ENCODE results near the gene STX16.

Gene STX16, protein sequence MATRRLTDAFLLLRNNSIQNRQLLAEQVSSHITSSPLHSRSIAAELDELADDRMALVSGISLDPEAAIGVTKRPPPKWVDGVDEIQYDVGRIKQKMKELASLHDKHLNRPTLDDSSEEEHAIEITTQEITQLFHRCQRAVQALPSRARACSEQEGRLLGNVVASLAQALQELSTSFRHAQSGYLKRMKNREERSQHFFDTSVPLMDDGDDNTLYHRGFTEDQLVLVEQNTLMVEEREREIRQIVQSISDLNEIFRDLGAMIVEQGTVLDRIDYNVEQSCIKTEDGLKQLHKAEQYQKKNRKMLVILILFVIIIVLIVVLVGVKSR

DNA sequence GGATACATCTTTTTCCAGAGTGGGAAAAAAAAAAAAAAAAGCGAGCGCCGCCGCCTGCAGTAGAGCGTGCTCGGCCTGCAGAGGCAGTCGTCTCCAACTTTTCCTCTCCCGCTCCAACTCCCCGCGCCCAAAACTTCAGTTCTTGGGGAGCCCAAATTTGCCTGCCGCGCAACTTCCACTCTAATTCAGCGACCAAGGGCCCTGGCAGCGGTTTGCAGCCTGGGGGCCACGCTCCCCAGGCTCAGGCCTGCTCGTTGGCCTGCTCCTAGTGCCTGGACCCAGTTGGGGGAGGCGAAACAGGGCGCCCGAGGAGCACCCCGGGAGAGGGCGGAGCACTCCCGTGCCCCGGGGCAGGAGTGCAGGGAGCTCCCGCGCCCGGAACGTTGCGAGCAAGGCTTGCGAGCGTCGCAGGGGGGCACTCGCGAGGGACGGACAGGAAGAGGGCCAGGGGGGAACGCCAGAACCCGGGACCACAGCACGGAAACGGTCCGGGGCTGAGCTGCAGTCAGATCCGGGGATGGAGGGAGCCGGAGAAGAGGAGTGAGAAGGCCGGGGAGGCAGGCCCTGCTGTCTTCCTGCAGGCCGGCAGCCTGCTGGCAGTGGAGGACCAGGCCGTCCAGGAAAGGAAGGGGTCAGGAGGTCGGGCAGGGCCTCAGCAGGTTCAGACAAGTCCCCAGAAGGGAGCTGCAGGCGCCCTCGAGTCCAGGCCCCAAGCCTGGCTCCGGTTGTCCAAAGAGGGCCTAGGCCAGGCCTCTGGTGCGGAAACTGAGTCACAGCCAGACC is at the start of gene STX16:
TSS of gene STX16 (plus strand) at position 508 of the 783 bp plus-strand sequence. CDS start 724 bp downstream, outside the sequence.
- DNase-seq: peak; percentile 96

DNA sequence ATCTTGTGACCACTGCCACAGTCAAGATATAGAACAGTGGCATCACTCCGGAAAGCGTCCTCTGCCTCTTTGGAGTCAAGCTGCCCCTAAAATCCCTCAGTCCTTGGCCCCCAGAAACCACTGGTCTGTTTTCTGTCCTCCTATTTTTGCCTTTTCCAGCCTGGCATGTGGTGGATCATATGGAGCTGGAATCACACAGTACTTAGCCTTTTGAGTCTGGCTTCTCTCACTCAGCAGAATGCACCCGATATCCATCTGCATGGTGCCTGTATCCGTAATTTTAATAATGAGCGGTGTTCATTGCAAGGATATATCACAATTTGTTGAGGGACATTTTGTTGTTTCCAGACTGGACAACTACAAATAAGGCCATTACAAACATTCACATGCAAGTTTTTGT is 49.0 kb upstream of the STX16 start:
- no peak for DNase-seq

DNA sequence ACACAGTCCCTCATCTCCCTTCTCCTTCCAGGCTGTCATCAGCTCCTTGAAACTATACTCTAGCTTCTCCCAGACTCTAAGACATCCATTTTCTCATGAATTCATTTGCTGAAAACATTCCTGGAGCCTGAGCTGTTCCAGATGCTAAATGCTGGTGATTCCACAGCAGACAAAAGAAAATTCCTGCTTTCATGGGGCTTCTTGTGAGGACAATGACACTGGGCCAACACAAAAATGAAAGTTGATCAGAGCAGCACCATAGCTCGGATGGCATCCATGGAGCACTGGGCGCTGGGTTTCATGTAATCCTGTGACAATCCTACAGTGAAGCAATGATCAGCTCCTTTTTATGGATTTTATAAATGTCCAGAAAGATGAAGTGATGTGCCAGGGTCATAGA is 47.4 kb upstream of the STX16 start:
- no peak for DNase-seq

DNA sequence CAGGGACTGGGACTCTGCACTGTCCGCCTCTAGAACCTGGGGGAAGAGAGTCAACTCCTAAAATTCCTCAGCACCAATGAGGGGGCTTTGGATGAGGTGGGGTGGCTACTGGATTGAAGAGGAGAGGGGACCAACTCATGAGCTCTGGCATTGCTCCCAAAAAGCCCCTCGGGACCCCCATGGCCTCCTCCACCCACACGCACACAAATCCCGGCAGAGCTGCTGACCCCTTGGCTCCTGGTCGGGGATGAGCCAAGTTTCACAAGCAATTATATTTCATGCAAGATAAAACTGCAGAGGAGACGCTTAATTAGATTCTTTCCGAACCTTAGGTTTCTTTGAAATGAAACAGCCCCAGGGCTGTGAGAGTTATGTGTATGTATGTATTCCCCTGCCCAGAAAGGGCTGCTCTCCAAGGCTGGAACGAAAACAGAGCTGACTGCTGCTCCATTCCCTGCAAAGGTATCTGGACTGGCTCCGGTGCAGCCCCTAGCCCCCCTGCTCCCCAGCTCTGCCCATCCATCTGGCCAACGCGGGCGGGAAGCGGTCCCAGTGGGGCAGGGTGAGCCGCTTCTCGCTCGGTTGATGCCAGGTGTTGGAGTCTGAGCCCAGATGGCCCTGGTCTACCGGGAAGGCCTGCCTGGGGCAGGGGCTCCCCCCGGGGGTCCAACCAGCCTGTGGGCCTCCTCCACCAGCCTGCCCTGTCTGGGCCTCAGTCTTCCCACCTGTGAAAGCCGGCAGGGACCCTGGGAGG is 46.8 kb upstream of the STX16 start:
- no peak for DNase-seq

DNA sequence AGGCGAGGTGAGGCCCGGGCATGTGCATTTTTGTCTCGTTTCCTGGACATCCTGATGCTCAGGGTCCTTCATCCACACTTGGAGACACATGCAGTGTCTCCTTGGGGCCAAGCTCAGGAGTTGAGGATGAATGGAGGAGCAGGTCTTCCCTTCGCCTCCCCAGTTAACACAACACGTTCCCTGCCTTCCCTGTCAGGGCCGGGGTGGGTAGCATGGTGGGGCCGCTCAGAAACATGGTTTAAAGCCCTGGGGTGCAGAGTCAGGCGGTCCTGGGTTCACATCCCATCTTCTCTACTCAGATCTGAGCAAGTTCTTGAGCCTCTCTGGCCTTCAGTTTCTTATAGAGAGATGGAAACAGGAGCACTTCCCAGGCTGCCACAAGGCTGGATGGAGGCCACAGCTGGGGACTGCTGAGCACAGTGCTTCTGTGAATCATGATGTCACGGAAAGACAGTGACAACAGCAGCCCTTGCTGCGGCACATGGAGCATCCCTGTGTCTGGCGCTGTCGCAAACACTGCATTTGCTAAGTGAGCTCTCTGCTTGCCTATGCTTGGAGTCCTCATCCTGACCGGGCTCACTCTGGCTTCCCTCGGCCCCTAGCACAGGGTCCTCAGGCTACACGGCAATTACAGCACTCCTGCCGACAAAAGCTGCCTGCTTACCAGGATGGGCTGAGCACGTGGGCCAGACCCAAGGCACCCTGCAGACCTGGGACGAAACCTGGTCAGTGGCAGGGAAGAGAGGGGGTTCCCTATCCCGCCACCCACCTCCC is 45.6 kb upstream of the STX16 start:
- no peak for DNase-seq

DNA sequence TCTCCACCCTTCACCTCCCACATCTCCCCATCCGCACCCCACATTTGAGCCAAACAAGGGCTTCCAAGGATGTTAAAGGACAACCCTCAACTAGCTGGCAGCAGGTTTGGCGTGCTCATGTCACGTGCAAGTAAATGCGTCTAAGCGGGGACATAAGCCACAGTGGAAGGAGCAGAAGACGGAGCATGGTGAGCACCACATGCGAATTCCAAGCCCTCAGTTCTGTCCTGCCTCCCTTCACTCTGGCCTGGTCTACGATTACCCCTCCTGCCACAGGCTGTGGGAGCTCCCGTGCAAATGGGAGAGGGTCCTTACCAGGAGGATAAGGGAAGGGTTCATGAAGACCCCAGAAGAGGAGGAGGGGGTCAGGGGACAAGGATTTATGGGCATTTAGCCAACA is 44.9 kb upstream of the STX16 start:
- no peak for DNase-seq

DNA sequence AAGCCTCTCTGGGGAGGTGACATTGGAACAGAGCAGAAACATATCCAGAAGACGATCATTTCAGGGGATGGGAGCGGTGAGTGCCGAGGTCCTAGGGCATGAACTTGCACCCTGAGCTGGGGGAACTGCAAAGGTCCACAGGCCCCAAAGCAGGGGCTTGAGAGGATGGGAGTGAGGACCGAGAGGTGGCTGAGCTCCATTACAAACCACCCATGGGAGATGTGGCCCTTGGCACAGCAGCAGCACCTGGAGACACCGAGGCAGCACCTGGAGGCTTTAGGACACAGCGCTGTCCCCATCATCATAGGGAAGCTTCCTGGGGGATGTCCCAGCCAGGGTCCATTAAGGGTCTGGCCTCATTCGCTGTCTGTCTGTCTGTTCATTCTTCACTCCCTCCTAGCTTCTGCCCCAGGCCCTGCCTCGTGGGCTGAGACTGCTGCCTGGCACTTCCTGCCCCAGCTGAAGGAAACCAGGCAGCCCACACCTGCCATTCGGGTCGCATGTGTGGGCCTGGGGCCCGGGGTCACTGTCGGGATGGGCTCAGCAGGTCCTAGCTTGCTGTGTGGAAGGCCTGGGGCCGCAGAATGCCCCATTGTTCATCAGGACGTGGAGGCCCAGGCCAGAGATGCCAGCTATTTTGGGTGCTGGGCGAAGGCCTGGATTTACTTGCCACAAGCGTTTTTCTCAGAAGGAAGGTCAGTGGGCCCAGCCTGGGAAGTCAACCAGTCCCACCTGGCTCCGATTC is 42.8 kb upstream of the STX16 start:
- no peak for DNase-seq

DNA sequence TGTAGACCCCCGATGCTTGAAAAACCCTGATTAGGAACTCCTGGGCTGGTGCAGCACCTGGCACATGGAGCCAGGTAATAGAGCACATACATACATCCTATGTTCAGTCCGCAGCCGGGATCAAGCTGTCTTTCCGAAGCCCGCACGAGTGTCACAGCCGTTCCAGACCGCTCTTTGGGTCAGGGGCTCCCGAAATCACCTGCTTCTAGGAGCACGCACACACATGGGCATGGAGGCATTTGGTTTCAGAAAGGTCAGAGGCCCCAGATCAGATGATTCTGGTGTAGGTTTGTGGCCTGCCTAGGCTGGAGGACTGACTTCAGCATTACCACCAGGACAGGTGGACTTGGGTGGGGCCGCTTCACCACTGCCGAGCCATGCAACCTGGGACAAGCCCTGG is 42.1 kb upstream of the STX16 start:
- DNase-seq: no peak

DNA sequence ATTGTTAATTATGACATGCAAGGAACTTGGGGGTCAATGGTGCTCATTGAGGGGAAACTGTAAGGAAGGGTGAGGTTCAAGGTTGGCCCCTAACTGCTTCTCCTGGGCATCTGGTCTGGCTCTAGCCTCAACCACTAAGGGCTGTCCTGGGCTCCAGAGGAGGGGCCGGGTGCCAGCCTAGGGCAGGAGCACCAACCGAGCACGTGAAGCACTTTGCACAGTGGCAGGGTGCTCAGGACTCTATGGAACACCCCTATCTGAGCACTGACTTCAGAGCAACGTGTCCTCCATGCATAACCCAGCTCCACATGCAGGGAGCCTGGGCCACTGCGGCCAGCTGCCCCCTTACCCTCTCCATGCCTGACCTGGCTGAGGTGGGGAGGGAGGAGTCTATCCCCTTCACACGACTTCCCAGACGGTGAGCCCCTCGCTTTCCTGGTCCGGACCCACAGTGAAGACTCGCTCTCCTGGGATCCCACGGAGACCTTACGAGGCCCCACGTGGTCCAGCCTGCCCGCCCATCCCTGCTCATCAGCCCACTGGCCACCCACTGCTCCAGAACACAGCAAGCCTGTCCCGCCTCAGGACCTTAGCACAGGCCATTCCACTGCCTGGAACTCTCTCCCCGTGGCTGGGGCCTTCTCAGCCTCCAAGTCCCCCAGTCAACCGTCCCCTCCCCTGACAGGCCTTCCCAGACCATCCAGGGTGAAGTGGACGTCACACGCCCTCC is 40.8 kb upstream of the STX16 start:
- no peak for DNase-seq

DNA sequence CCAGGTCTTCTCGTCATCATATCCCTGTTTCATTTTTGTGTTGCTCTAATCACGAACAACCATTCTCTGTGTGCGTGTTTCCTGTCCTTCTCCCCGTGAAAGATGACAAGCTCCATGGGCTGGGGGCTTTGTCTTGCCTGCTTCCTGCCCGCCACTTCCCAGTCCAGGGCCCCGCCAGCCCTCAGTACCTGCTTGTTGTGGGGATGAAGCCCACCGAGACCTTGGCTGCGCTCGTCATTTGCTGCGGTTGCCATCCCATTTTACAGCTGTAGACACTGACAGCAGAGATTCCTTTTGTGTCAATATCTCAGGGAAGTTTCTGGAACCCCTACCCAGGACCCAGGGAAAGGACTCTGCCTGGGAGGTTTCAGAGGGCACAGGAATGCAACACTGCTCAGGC is 40.3 kb upstream of the STX16 start:
- no peak for DNase-seq

DNA sequence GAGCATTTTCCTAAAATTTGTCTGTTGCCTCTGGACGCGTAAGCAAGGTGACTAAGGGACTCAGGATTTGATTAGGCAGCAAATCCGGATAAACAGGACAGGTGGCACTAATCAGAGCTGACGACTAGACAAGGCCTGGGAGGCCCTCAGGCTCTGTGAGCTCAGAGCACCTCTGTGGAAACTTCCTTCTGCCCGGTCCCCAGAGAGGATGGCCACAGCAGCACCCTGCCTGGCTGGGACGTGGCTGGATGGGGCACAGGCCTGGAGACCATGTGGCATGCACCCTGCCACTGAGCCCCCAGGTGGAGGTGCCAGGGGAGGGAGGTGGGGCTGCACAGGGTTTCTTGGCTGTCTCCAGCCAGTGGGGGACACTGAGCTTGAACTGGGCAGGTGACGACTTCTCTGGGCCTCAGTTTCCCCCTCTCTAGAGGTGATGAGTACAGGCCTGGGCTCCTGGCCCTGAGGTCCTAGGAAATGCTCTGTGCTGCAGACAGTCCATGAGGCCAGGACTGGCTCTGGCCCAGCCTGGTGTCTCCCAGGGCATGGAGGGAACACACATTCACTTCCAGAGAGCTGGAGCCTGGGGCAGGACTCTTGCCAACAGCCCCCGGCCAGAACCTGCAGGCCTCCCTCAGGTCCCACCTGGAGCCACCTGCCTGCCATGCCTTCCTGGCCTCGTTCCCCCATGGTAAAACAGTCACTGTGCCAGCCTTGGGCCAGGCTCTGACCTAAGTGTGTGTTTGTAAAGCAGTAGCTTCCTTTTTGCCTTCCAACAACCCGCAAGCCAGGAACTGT is 39.6 kb upstream of the STX16 start:
- DNase-seq: no peak

DNA sequence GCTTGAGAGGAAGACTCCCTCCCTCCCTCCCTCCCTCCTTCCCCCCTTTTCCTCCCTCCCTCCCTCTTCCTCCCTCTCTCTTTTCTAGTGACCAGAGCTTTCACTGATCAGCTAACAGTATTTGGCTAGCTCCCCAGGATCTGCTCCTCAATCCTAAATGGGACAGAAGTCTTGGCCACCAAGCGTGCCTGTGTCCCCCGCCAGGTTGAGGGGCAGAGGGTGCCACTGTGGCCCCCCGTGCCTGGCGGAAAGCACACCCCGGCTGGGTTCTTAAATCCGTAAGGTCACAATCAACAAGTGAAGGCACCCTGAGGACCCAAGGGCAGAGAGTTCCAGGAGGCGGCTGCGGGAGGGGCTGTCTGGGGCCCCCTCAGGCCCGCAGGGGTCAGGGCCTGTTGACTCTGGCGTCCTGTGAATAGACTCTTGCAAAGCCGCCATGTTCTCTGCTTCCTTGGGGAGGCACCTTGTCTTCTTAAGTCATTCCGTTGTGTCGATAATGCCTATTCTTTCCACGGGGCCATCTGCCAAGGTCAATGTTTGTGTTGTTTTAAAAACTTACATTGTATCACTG is 38.9 kb upstream of the STX16 start:
- DNase-seq: no peak

DNA sequence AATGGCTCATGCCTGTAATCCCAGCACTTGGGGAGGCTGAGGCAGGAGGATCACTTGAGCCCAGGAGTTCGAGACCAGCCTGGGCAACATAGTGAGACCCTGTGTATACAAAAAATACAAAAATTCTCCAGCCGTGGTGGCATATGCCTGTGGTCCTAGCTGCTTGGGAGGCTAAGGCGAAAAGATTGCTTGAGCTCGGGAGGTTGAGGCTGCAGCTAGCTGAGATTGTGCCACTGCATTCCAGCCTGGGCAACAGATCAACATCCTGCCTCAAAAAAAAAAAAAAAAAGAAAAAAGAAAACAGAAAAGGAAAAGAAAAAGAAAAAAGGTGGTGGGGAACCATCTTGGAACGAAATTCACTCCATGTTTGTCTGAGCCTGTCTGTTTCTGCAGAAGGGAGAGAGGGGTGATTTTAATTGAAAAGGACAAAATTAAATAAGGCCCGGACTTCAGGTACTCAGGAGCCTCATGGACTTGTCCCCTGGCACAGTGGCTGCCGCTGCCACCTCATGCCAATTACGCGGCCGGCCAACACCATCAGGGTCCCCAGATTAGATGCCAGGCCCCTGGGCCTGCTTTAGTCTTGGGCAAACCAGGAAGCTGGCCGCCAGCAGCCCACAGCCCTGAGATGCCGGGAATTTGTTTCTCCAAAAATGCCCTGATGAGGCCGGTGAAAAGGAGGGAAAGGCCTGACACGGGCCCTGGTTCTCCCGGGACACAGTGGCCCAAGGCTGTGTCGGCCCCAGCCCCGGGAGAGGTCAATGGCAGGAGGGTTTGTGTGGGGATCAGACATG is 37.8 kb upstream of the STX16 start:
- no peak for DNase-seq

DNA sequence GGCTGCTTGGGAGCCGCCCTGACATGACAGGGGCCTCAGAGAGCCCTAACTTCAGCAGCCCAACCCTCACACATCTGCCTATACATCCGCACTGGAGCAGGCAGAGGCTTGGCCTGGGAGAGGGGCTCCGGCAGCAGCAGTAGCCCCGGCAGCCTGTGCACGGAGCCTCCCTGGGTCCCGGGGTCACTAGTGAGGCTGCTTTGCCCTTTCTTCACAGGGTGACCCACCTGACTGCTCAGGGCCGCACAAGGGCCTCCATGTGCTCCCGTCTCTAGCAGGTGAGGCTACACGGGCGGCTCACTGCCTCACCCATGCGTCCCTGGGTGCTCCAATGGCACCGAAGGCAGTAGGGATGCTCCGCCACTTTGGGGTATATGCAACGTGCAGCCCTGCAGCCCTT is 36.7 kb upstream of the STX16 start:
- DNase-seq: no peak

DNA sequence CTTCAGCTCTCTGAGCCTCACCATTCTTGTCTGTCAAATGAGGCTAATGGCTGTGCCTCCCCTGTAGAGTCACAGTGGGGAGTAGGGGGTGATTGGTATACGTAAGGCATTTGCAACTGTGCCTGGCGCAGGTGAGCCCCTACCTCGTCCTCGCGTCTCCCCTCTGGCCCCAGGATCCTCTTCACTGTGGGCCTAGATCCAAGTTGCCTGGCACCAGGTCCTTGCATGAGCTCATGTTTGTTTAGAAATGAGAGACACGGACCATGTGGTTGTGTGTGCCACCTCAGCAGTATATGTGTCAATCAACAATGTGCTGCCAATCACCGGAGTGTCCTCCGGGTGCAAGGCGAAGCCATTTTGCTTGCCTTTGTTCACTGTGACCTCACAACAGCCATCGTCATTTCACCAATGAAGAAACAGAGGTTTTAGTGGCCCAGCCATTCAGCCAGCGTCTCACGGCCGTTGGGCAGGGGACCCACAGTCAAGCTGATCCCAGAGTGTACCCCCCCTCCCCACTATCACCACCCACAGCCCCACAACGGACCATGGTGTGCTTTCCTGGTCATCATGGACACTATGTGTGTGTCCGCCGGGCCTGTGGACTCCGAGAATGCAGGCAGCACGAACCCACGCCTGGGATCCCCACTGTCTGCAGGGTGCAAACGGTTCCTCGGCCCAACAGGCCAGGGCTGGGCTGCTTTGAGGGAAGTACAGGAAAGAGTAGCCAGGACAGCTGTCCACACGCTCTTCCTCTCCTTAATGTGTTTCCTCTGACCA is 35.9 kb upstream of the STX16 start:
- no peak for DNase-seq

DNA sequence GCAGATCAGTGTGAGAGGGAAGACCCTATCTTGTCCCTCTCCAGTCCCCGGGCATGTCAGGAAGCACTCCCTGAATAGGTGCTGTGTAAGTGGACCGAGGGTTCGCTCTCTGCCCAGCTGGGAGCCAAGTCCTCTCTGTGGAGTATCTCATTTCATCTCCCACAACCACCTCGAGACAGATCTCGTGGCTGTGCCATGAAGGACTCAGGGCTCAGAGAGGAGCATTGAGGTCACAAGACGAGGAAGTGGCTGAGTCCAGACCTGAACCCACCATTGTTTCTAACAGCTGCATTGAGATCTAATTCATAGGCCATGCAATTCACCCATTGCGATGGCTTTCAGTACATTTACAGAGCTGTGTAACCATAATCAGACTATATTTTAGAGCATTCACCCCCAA is 34.7 kb upstream of the STX16 start:
- DNase-seq: no peak

DNA sequence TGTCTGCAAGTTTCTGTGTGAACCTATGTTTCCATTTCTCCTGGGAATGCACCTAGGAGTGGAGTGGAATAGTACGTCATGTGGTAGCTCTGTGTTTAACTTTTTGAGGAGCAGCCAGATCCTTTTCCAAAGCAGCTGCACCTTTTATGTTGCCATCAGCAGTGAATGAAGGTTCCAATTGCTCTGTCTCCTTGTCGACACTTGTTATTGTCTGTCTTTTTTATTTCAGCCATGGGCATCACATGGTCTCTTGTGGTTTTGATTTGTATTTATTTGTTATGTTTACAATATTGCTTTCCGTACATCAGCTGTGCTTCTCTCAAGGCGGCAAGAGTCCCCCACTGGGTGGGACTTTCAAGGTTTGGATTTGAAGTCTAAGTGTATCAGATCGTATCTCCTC is 33.9 kb upstream of the STX16 start:
- no peak for DNase-seq

DNA sequence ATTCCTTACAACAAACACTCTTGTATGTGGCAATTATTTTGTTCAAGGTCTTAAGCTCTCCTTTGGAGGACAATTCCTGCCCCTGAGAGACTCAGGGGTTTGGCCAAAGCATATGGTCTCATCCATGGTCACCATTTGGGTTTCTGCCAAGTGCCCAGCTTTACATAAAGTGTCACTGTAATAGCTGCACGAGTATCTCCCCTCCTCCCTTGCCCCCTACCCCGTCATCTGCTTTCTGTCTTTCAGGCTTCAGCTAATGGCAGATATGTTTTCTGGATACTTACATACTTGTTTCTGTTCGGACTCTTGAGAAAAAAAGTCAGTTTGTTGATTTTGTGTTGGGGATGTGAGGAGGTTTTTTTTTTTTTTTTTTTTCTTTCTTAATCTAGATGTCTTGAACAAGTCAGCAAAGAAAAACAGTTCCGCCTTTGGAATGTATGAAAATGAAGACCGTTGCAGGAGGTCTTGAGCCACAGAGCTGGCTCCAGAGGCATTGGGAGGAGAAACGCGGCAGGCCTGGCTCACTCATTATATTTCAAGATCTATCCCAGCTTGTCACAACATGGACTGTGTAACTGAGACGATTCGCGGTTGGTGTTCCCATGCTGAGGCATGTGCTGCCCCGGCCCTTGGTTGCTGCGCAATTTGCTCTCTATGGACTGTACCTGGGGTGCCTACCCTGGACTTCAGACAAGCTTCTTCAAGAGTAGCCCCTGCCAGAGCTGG is 32.6 kb upstream of the STX16 start:
- no peak for DNase-seq

All from hematopoietic multipotent progenitor cell treated with erythropoietin and hydrocortisone succinate and interleukin-3 and kit ligand, for 4 days (in vitro differentiated cells).